Natural killer cell (primary cell): ENCODE results near the gene ADAMTS19. TPM values are rescaled to one million over a fixed set of nuclear protein-coding genes. Genes with fewer than 3 reads are reported as not detected.

Experiments
- ATAC-seq, 3 donors: fragments of 150-1000 bp in 2 of 3; fragments of 200-7000 bp in 1 of 3; cut with Tn5 transposase; 1 replicate in 1 of 3; 2 replicates in 2 of 3; pipeline ENCODE4 v1.10.0; 2021; ENCODE audit warnings: mild to moderate bottlenecking in 2 of 3, moderate library complexity in 2 of 3
- DNase-seq, 2 donors: peaks; one replicate each; pipeline versions ENCODE4 v3.0.0 to v3.0.0-alpha.2; 2013 to 2021; ENCODE audit warnings: mixed read lengths in 1 of 2
- H3K27ac ChIP-seq: one replicate; pipeline ENCODE4 v1.5.1; 2013; ENCODE audit warnings: mild to moderate bottlenecking, low read length
- H3K27me3 ChIP-seq: one replicate; pipeline ENCODE4 v1.6.1; 2013; ENCODE audit warnings: low read length; ENCODE audit not compliant: control insufficient read depth, insufficient read depth
- H3K36me3 ChIP-seq: one replicate; pipeline ENCODE4 v1.6.1; 2013; ENCODE audit warnings: low read length; ENCODE audit not compliant: control insufficient read depth, insufficient read depth
- H3K4me1 ChIP-seq: one replicate; pipeline ENCODE4 v1.6.1; 2013; ENCODE audit warnings: low read length; ENCODE audit not compliant: control insufficient read depth, insufficient read depth
- H3K4me3 ChIP-seq: one replicate; pipeline ENCODE4 v1.5.1; 2013; ENCODE audit warnings: low read length
- H3K9me3 ChIP-seq: one replicate; pipeline ENCODE4 v1.6.1; 2013; ENCODE audit warnings: low read length; ENCODE audit not compliant: control insufficient read depth, insufficient read depth
- H3K27ac Mint-ChIP-seq, 2 donors: one replicate each; pipeline ENCODE4 v1.8.0; 2022; ENCODE audit warnings: mild to moderate bottlenecking in 2 of 2, mixed read lengths in 2 of 2, moderate library complexity in 1 of 2
- H3K27me3 Mint-ChIP-seq, 2 donors: one replicate each; pipeline ENCODE4 v1.8.0; 2022; ENCODE audit warnings: low read depth in 2 of 2, mixed read lengths in 2 of 2
- H3K36me3 Mint-ChIP-seq: one replicate; pipeline ENCODE4 v1.8.0; 2022; ENCODE audit warnings: mixed read lengths
- H3K4me1 Mint-ChIP-seq, 2 donors: one replicate each; pipeline ENCODE4 v1.8.0; 2022; ENCODE audit warnings: mixed read lengths in 2 of 2
- H3K4me3 Mint-ChIP-seq: one replicate; pipeline ENCODE4 v1.8.0; 2022; ENCODE audit warnings: mild to moderate bottlenecking, moderate library complexity, mixed read lengths
- H3K9me3 Mint-ChIP-seq, 2 donors: one replicate each; pipeline ENCODE4 v1.8.0; 2022; ENCODE audit warnings: mixed read lengths in 2 of 2
- CTCF ChIP-seq: fragments of 200-600 bp; IDR thresholded peaks from one replicate; pipeline ENCODE4 v1.8.0; 2022; ENCODE audit warnings: antibody characterized with exemption
- WGBS: methylation state at CpG from one replicate; pipeline ENCODE4 v1.1.7; 2013; ENCODE audit warnings: missing lambda C conversion rate; ENCODE audit not compliant: insufficient coverage; 5-methylcytosine and 5-hydroxymethylcytosine counted together
- intact Hi-C: fragments of 100-400 bp; cut with micrococcal nuclease; formaldehyde crosslinking; loops from one replicate; pipeline ENCODE4 v1.14.2; 2022
- total RNA-seq, 4 donors: library from RNA; stranded (reverse); fragments of 120-200 nt in 1 of 4; gene quantifications; one replicate each; pipeline versions ENCODE4 v1.2.3 to v1.2.4, GENCODE V29; 2013 to 2022

ADAMTS19 gene
- total RNA-seq, 3 donors from 2014 or later (not counting 1 experiment from before 2014, with no cell fraction given): not detected

- H3K9me3 Mint-ChIP-seq: peaks cover 3 to 11% of the 10 kb centered on the region in 2 donors
- no peak overlapping the region for H3K4me3 Mint-ChIP-seq
- H3K4me1 Mint-ChIP-seq: no peaks in the 10 kb centered on the region
- no peaks in the 10 kb centered on the region for H3K27me3 Mint-ChIP-seq
- Histone ChIP-seq H3K4me3 (no peak overlapping the region), H3K4me1 (no peaks in the 10 kb centered on the region), H3K9me3 (no peaks in the 10 kb centered on the region), H3K27me3 (no peaks in the 10 kb centered on the region), H3K27ac (no peak overlapping the region), H3K36me3 (no peaks in the 10 kb centered on the region)
- no peak overlapping the region for H3K27ac Mint-ChIP-seq
- DNase-seq (no peak), ATAC-seq (no peak)
- intact Hi-C loops: no loop called here
- H3K36me3 Mint-ChIP-seq: no peaks in the 10 kb centered on the region
- no peak for TF ChIP-seq CTCF
Observed at GRCh38 chr5:129431406-129431805, 28.7 kb upstream of the ADAMTS19 start.

GRCh38 chr5:129438322-129438721, 21.8 kb upstream of the ADAMTS19 start:
- Histone ChIP-seq H3K4me3 (no peak overlapping the region), H3K36me3 (no peaks in the 10 kb centered on the region), H3K4me1 (no peaks in the 10 kb centered on the region), H3K27me3 (no peaks in the 10 kb centered on the region), H3K27ac (no peak overlapping the region), H3K9me3 (peaks cover 4% of the 10 kb centered on the region)
- intact Hi-C loops: no loop called here
- Mint-ChIP-seq H3K27me3 (no peaks in the 10 kb centered on the region), H3K36me3 (peaks cover 5% of the 10 kb centered on the region), H3K4me1 (no peaks in the 10 kb centered on the region), H3K4me3 (no peak overlapping the region), H3K27ac (no peak overlapping the region), H3K9me3 (peaks cover 4 to 11% of the 10 kb centered on the region in 2 donors)
- TF ChIP-seq CTCF: no peak
- ATAC-seq: no peak
- 80% methylated on average over 2 of the region's 3 CpGs for WGBS
- no peak for DNase-seq

GRCh38 chr5:129440424-129440823, 19.7 kb upstream of the ADAMTS19 start:
- peaks cover 5% of the 10 kb centered on the region for H3K36me3 Mint-ChIP-seq
- no peaks in the 10 kb centered on the region for H3K4me1 Mint-ChIP-seq
- Histone ChIP-seq H3K27ac (no peak overlapping the region), H3K9me3 (peaks cover 4% of the 10 kb centered on the region), H3K4me3 (no peak overlapping the region), H3K4me1 (no peaks in the 10 kb centered on the region), H3K36me3 (no peaks in the 10 kb centered on the region), H3K27me3 (no peaks in the 10 kb centered on the region)
- H3K27me3 Mint-ChIP-seq: no peaks in the 10 kb centered on the region
- no peak for TF ChIP-seq CTCF
- DNase-seq (no peak), ATAC-seq (no peak)
- no peak overlapping the region for H3K4me3 Mint-ChIP-seq
- H3K9me3 Mint-ChIP-seq: peaks cover 6 to 9% of the 10 kb centered on the region in 2 donors
- H3K27ac Mint-ChIP-seq: no peak overlapping the region
- intact Hi-C loops: no loop called here
- 92% methylated on average over 6 of the region's 6 CpGs for WGBS

- DNase-seq (no peak), ATAC-seq (no peak)
- H3K27ac ChIP-seq: no peak overlapping the region
- Mint-ChIP-seq H3K4me3 (no peak overlapping the region), H3K27me3 (no peaks in the 10 kb centered on the region), H3K4me1 (no peaks in the 10 kb centered on the region), H3K27ac (no peak overlapping the region), H3K36me3 (peaks cover 5% of the 10 kb centered on the region), H3K9me3 (peaks cover 8 to 9% of the 10 kb centered on the region in 2 donors)
- H3K4me1 ChIP-seq: no peaks in the 10 kb centered on the region
- H3K4me3 ChIP-seq: no peak overlapping the region
- peaks cover 4% of the 10 kb centered on the region for H3K9me3 ChIP-seq
- intact Hi-C loops: no loop called here
- 100% methylated on average over 1 of the region's 1 CpG for WGBS
- H3K36me3 ChIP-seq: no peaks in the 10 kb centered on the region
- no peak for TF ChIP-seq CTCF
- no peaks in the 10 kb centered on the region for H3K27me3 ChIP-seq
Observed at GRCh38 chr5:129441096-129441495, 19.0 kb upstream of the ADAMTS19 start.
